HL-60 (cell line): ENCODE measurements around the gene KRTAP9-6.

ENCODE experiments used
- CTCF ChIP-seq: IDR thresholded peaks from one replicate; pipeline ENCODE4 v1.5.1; 2011; ENCODE audit warnings: low read length, control low read depth, inconsistent platforms; ENCODE audit not compliant: insufficient read depth
- POLR2AphosphoS5 ChIP-seq: IDR thresholded peaks from 2 replicates; pipeline ENCODE4 v1.6.1; 2012; ENCODE audit warnings: low read depth
- REST ChIP-seq: IDR thresholded peaks from 2 replicates; pipeline ENCODE4 v1.6.1; 2012; ENCODE audit warnings: low read depth; ENCODE audit not compliant: insufficient replicate concordance

GRCh38 chr17:41315204-41315794 is 50.1 kb downstream of the KRTAP9-6 start, which contains the start of gene KRTAP17-1:
- TF ChIP-seq CTCF, result no peak
- TF ChIP-seq REST, result no peak
- TF ChIP-seq POLR2AphosphoS5, result no peak
